B cell (primary cell): Measurements from ENCODE around the gene LHPP.

ENCODE experiments used
- EZH2 ChIP-seq: IDR thresholded peaks from 2 replicates; pipeline ENCODE4 v1.6.1; 2012; ENCODE audit warnings: borderline replicate concordance, low read depth, mild to moderate bottlenecking, moderate library complexity, low read length; ENCODE audit not compliant: insufficient read depth, poor library complexity, severe bottlenecking
- TF ChIP-seq, protein P1 (sequence below): fragments of 200-600 bp; IDR thresholded peaks from one replicate; pipeline ENCODE4 v1.8.0; 2022; ENCODE audit warnings: antibody characterized with exemption, mild to moderate bottlenecking

DNA sequence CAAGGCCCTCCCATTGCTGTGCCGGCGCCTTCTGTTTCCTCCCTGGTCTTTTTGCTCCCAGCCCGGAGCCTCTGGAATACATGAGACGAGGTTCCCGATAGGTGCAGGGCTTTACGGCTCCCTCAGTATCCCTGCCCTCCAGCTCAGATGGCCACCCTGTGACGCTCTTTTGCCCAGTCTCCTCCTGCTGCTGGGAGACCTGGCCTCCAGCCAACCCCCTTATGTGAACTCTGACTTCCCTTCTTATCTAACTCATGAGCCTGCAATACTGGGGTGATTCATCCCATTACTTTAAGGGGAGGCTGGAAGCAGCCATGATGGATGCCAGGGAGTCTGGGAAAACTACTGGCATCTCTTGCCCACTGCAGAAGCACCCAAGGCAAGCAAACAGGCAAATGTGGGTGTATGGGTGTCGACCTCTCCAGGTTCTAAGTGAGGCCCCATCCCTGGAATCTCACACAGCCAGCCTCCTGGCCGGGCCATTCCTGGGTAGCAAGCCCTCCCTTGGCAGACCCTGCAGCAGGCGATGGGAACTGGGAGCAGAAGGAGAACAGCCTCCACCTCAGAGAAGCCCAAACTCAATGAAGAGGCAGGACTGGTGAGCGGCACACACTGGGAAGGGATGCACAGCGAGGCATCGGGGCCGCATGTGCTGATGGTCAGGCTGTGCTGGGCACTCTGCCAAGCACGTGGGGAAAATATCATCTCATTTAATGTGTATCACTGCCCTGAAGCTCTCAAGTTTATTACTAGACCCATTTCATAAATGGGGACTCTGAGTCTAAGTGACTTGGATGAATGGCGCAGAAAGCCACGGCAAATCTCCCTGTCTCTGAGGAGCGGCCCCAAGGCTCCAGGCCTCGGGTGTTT, 185.1 kb downstream of the LHPP start:
- TF ChIP-seq, protein P1, sequence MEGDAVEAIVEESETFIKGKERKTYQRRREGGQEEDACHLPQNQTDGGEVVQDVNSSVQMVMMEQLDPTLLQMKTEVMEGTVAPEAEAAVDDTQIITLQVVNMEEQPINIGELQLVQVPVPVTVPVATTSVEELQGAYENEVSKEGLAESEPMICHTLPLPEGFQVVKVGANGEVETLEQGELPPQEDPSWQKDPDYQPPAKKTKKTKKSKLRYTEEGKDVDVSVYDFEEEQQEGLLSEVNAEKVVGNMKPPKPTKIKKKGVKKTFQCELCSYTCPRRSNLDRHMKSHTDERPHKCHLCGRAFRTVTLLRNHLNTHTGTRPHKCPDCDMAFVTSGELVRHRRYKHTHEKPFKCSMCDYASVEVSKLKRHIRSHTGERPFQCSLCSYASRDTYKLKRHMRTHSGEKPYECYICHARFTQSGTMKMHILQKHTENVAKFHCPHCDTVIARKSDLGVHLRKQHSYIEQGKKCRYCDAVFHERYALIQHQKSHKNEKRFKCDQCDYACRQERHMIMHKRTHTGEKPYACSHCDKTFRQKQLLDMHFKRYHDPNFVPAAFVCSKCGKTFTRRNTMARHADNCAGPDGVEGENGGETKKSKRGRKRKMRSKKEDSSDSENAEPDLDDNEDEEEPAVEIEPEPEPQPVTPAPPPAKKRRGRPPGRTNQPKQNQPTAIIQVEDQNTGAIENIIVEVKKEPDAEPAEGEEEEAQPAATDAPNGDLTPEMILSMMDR, result no peak
- TF ChIP-seq EZH2, result no peak
